ENCODE results near the gene POU2F1.
"Not testable (repeated sequence)": the region's sequence is repeated elsewhere in the genome, so short reads cannot be mapped to it uniquely, and the experiment has no call there.

- not testable (repeated sequence) for TF ChIP-seq POLR2A (IDR thresholded peaks at IDR 0.05); CTCF (IDR thresholded peaks at IDR 0.05 in 4 of 5, conservative IDR thresholded peaks at IDR 0.05 in 1 of 5)
Observed at GRCh38 chr1:167319206-167319605, 98.5 kb downstream of the POU2F1 start.
